ENCODE measurements around the gene RCC2. TPM values are rescaled to one million over a fixed set of nuclear protein-coding genes. Genes with fewer than 3 reads are reported as not detected.
A peak's percentile ranks its signal among the peaks of the same experiment; 100 is the strongest.

The RCC2 gene
- total and polyA plus RNA-seq, 8 donors = 15.8 to 73.6 (median 26.0) TPM

GRCh38 chr1:17434016-17434415, 5.5 kb downstream of the RCC2 start:
- Histone ChIP-seq H3K4me3 (no peak overlapping the region), H3K4me1 (peaks cover 12 to 67% (median 31%) of the 10 kb centered on the region in 4 donors), H3K36me3 (peaks cover 4 to 39% (median 30%) of the 10 kb centered on the region in 4 donors), H3K27me3 (no peaks in the 10 kb centered on the region), H3K27ac (no peak overlapping the region), H3K9me3 (no peaks in the 10 kb centered on the region)
- no peak for TF ChIP-seq CTCF (IDR thresholded peaks at IDR 0.05)
- no peak for TF ChIP-seq POLR2AphosphoS5 (IDR thresholded peaks at IDR 0.05)
- TF ChIP-seq EP300 (IDR thresholded peaks at IDR 0.05) = no peak
- TF ChIP-seq POLR2A (IDR thresholded peaks at IDR 0.05) = no peak
- WGBS, 5 donors = 77 to 79% (median 78%) methylated on average over 3 of the region's 3 CpGs
- intact Hi-C loops (cut with DNase I; ENCODE audit: low total_unique reads) = no loop called here
- DNase-seq = no peak

- WGBS, 5 donors = 86 to 93% (median 89%) methylated on average over 13 of the region's 13 CpGs
- H3K9me3 ChIP-seq = no peaks in the 10 kb centered on the region
- TF ChIP-seq POLR2AphosphoS5 (IDR thresholded peaks at IDR 0.05) (no peak), EP300 (IDR thresholded peaks at IDR 0.05) (no peak), POLR2A (IDR thresholded peaks at IDR 0.05) (no peak), CTCF (IDR thresholded peaks at IDR 0.05) (no peak)
- peaks cover 12 to 75% (median 35%) of the 10 kb centered on the region in 4 donors for H3K4me1 ChIP-seq
- H3K27ac ChIP-seq = no peak overlapping the region
- intact Hi-C loops (cut with DNase I; ENCODE audit: low total_unique reads) = no loop called here
- H3K36me3 ChIP-seq = peaks cover 4 to 47% (median 38%) of the 10 kb centered on the region in 4 donors
- H3K27me3 ChIP-seq = no peaks in the 10 kb centered on the region
- DNase-seq = no peak
- no peak overlapping the region for H3K4me3 ChIP-seq
These were observed 6.2 kb downstream of the RCC2 start for GRCh38 chr1:17433261-17433660.

- TF ChIP-seq POLR2A (IDR thresholded peaks at IDR 0.05) (no peak), POLR2AphosphoS5 (IDR thresholded peaks at IDR 0.05) (no peak), CTCF (IDR thresholded peaks at IDR 0.05) (no peak), EP300 (IDR thresholded peaks at IDR 0.05) (no peak)
- Histone ChIP-seq H3K4me1 (peaks cover 12 to 84% (median 44%) of the 10 kb centered on the region in 4 donors), H3K4me3 (no peak overlapping the region), H3K27ac (peak overlapping the region in 1 of 5 donors; percentile 27), H3K36me3 (peaks cover 6 to 55% (median 46%) of the 10 kb centered on the region in 4 donors), H3K9me3 (no peaks in the 10 kb centered on the region), H3K27me3 (no peaks in the 10 kb centered on the region)
- intact Hi-C loops (cut with DNase I; ENCODE audit: low total_unique reads) = no loop called here
- WGBS, 5 donors = 95 to 100% (median 96%) methylated on average over 2 to 3 of the region's 3 CpGs
- no peak for DNase-seq
These were observed 7.1 kb downstream of the RCC2 start for GRCh38 chr1:17432412-17432811.

GRCh38 chr1:17429183-17429582, 10.3 kb downstream of the RCC2 start:
- no peaks in the 10 kb centered on the region for H3K9me3 ChIP-seq
- H3K27ac ChIP-seq = no peak overlapping the region
- peaks cover 0 to 61% (median 34%) of the 10 kb centered on the region in 4 donors for H3K4me1 ChIP-seq
- intact Hi-C loops (cut with DNase I; ENCODE audit: low total_unique reads) = no loop called here
- H3K36me3 ChIP-seq = peaks cover 37 to 70% (median 68%) of the 10 kb centered on the region in 4 donors
- no peak for DNase-seq
- no peak for TF ChIP-seq EP300 (IDR thresholded peaks at IDR 0.05)
- no peak for TF ChIP-seq CTCF (IDR thresholded peaks at IDR 0.05)
- TF ChIP-seq POLR2AphosphoS5 (IDR thresholded peaks at IDR 0.05) = no peak
- no peak for TF ChIP-seq POLR2A (IDR thresholded peaks at IDR 0.05)
- H3K27me3 ChIP-seq = no peaks in the 10 kb centered on the region
- WGBS, 5 donors = 75 to 88% (median 82%) methylated on average over 9 of the region's 9 CpGs
- no peak overlapping the region for H3K4me3 ChIP-seq
